ENCODE measurements around the gene IRAK3. TPM values are rescaled to one million over a fixed set of nuclear protein-coding genes. Genes with fewer than 3 reads are reported as not detected.

IRAK3 gene
- total RNA-seq, 1 experiment from 2014 or later, result 0.12 TPM

DNA sequence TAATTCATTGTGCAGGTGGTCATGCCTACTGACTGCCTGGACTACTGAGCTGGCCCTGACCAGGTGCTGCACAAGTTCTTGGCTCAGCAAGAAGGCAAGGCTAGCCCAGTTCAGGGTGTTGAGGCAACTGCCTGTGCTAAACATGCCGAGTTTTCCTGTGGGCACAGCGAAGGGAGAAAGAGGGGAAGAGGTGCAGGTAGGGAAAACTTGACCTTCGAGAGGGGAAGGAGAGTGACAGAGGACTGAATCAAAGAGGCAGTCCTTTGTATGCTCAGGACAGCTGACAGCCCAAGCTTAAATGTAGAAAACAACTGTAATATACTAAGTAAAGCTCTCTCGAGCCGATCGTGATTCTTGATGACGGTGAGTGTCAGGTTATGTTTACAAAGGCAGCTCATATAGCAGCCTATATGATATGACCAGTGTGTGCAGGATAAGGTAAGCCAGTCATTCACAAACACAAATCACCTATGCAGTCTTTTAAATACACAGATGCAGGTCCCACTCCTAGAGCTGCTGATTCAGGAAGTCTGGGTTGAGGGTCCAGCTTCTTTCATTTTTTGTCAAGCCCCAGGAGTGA, 2.6 kb downstream of the IRAK3 start (continued):
- no peak for TF ChIP-seq POLR2AphosphoS5 (IDR thresholded peaks at IDR 0.05; ENCODE audit: low read depth, low read length)
- no peak for TF ChIP-seq EZH2 (IDR thresholded peaks at IDR 0.05)
- no peak for TF ChIP-seq ELF1 (IDR thresholded peaks at IDR 0.05; ENCODE audit: borderline replicate concordance, low read depth)
- TF ChIP-seq CBX3 (IDR thresholded peaks at IDR 0.05; ENCODE audit: low read depth), result no peak

DNA sequence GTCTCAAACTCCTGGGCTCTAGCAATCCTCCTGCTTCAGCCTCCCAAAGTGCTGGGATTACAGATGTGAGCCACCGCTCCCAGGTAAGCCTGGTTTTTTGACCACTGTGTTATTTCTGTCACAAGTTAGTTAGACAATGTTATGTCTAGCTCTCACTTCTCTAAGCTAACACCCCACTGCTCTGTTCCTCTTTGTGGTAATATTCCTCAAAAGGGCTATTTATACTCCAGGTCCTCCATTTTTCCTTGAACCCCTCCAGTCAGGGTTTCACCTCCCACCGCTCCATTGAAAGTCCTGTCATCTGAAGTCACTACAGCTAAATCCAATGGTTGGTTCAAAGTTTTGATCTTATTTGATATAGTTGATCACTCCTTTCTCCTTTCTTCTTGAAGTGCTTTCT, 5.1 kb downstream of the IRAK3 start:
- ATAC-seq (no peak), DNase-seq (ENCODE audit: low read depth, low spot score) (no peak)
- no TSS peak for BruUV-seq (replicated peaks)
- Histone ChIP-seq H3K9ac (ENCODE audit: low read length) (no peak overlapping the region), H3K27ac (ENCODE audit: low read depth, low read length) (no peak overlapping the region), H3K9me3 (ENCODE audit: control insufficient read depth in 1 of 2, insufficient read depth in 1 of 2, low read depth in 1 of 2, low read length in 2 of 2) (no peaks in the 10 kb centered on the region), H2AFZ (ENCODE audit: low read depth, low read length, poor library complexity, severe bottlenecking) (no peak overlapping the region), H3K4me1 (ENCODE audit: control insufficient read depth in 1 of 2, insufficient read depth in 2 of 2, low read length in 2 of 2) (no peaks in the 10 kb centered on the region), H3K4me3 (replicated peaks in 1 of 2; ENCODE audit: low read depth in 1 of 2, low read length in 2 of 2) (no peak overlapping the region), H3K9me2 (ENCODE audit: insufficient read depth) (no peaks in the 10 kb centered on the region; the same call in 1 of the 2 replicates), H3K36me3 (ENCODE audit: control insufficient read depth in 1 of 2, insufficient read depth in 2 of 2, low read length in 2 of 2) (no peaks in the 10 kb centered on the region), H3K79me2 (ENCODE audit: insufficient read depth, low read length) (no peaks in the 10 kb centered on the region), H3K27me3 (ENCODE audit: insufficient read depth, low read length) (no peaks in the 10 kb centered on the region), H4K20me1 (ENCODE audit: insufficient read depth) (no peaks in the 10 kb centered on the region), H3K4me2 (ENCODE audit: low read length) (no peak overlapping the region)
- ChIA-PET CTCF (no interaction called here), POLR2A (no interaction called here), RAD21 (ENCODE audit: low non-redundant PET in 1 of 2, low total read pairs in 2 of 2, uncharacterized antibody in 2 of 2, unreplicated experiment in 2 of 2) (no interaction called here)
- no peak for TF ChIP-seq TCF7L2 (IDR thresholded peaks at IDR 0.05; ENCODE audit: borderline replicate concordance, extremely low read depth, insufficient read depth, insufficient read length)
- no peak for TF ChIP-seq EZH2phosphoT487 (IDR thresholded peaks at IDR 0.05; ENCODE audit: borderline replicate concordance)
- intact Hi-C loops (cut with micrococcal nuclease), result no loop called here

DNA sequence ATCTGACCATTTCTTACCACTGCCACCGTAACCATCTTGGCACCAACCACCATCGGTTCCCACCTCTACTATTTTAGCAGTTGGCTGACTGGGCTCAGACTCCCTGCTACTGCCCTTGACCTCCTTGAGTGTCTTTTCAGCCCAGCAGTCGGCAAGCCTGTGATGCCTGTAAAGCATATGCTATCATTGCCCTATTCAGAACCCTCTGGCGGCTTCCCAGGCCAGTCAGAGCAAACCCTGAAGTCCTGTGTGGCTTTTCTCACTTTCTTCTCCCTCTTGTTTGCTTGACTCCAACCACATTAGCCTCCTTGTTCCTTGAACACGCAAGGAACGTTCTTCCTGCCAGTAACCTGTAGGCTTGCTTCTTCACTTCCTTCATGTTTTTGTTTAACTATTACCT, 6.2 kb downstream of the IRAK3 start:
- no peak overlapping the region for H3K9ac ChIP-seq (ENCODE audit: low read length)
- H3K9me2 ChIP-seq (ENCODE audit: insufficient read depth), result no peaks in the 10 kb centered on the region; the same call in 1 of the 2 replicates
- peaks cover 4 to 6% of the 10 kb centered on the region in 2 experiments; a peak in 2 of 4 replicates for H3K9me3 ChIP-seq (ENCODE audit: control insufficient read depth in 1 of 2, insufficient read depth in 1 of 2, low read depth in 1 of 2, low read length in 2 of 2)
- ATAC-seq (no peak), DNase-seq (ENCODE audit: low read depth, low spot score) (no peak)
- H2AFZ ChIP-seq (ENCODE audit: low read depth, low read length, poor library complexity, severe bottlenecking), result no peak overlapping the region
- no peak overlapping the region for H3K27ac ChIP-seq (ENCODE audit: low read depth, low read length)
- no peak overlapping the region for H3K4me3 ChIP-seq (replicated peaks in 1 of 2; ENCODE audit: low read depth in 1 of 2, low read length in 2 of 2)
- no peaks in the 10 kb centered on the region for H3K36me3 ChIP-seq (ENCODE audit: control insufficient read depth in 1 of 2, insufficient read depth in 2 of 2, low read length in 2 of 2)
- no TSS peak for BruUV-seq (replicated peaks)
- H3K27me3 ChIP-seq (ENCODE audit: insufficient read depth, low read length), result no peaks in the 10 kb centered on the region
- no peaks in the 10 kb centered on the region for H3K79me2 ChIP-seq (ENCODE audit: insufficient read depth, low read length)
- ChIA-PET CTCF (no interaction called here), RAD21 (ENCODE audit: low non-redundant PET in 1 of 2, low total read pairs in 2 of 2, uncharacterized antibody in 2 of 2, unreplicated experiment in 2 of 2) (no interaction called here), POLR2A (no interaction called here)
- no peak overlapping the region for H3K4me2 ChIP-seq (ENCODE audit: low read length)
- no peak for TF ChIP-seq POLR2A (IDR thresholded peaks at IDR 0.05; ENCODE audit: borderline replicate concordance, extremely low read depth, insufficient read depth, insufficient read length)
- TF ChIP-seq, protein P1, sequence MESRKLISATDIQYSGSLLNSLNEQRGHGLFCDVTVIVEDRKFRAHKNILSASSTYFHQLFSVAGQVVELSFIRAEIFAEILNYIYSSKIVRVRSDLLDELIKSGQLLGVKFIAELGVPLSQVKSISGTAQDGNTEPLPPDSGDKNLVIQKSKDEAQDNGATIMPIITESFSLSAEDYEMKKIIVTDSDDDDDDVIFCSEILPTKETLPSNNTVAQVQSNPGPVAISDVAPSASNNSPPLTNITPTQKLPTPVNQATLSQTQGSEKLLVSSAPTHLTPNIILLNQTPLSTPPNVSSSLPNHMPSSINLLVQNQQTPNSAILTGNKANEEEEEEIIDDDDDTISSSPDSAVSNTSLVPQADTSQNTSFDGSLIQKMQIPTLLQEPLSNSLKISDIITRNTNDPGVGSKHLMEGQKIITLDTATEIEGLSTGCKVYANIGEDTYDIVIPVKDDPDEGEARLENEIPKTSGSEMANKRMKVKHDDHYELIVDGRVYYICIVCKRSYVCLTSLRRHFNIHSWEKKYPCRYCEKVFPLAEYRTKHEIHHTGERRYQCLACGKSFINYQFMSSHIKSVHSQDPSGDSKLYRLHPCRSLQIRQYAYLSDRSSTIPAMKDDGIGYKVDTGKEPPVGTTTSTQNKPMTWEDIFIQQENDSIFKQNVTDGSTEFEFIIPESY (IDR thresholded peaks at IDR 0.05; ENCODE audit: extremely low read depth, insufficient replicate concordance, low read length), result no peak
- intact Hi-C loops (cut with micrococcal nuclease), result no loop called here
- H4K20me1 ChIP-seq (ENCODE audit: insufficient read depth), result no peaks in the 10 kb centered on the region
- no peaks in the 10 kb centered on the region for H3K4me1 ChIP-seq (ENCODE audit: control insufficient read depth in 1 of 2, insufficient read depth in 2 of 2, low read length in 2 of 2)
